ENCODE measurements around the gene SERINC4.

DNA sequence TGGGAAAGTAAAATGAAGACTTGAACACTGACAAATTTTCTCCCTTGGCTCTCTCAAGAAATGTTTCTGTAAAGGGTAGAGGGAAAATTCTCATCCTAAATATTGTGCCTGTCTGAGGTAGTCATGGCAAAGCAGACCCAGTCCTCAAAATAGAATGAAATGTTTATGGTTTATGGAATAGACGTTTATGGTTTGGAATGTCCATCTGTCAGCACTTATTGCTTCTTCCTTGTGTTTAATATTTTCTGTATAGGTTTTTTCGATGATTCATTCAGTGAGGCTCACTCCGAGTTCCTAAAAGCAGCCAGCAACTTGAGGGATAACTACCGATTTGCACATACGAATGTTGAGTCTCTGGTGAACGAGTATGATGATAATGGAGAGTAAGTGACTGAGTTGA is 37.2 kb downstream of the SERINC4 start:
- TF ChIP-seq, protein P1, sequence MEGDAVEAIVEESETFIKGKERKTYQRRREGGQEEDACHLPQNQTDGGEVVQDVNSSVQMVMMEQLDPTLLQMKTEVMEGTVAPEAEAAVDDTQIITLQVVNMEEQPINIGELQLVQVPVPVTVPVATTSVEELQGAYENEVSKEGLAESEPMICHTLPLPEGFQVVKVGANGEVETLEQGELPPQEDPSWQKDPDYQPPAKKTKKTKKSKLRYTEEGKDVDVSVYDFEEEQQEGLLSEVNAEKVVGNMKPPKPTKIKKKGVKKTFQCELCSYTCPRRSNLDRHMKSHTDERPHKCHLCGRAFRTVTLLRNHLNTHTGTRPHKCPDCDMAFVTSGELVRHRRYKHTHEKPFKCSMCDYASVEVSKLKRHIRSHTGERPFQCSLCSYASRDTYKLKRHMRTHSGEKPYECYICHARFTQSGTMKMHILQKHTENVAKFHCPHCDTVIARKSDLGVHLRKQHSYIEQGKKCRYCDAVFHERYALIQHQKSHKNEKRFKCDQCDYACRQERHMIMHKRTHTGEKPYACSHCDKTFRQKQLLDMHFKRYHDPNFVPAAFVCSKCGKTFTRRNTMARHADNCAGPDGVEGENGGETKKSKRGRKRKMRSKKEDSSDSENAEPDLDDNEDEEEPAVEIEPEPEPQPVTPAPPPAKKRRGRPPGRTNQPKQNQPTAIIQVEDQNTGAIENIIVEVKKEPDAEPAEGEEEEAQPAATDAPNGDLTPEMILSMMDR (IDR thresholded peaks at IDR 0.05): no peak
- TF ChIP-seq EP300 (IDR thresholded peaks at IDR 0.05; ENCODE audit: borderline replicate concordance in 1 of 2, low read depth in 1 of 2, low read length in 1 of 2) (no peak), RFX5 (IDR thresholded peaks at IDR 0.05; ENCODE audit: low read length) (no peak), POLR2AphosphoS5 (IDR thresholded peaks at IDR 0.05; ENCODE audit: low read depth, low read length) (no peak), FOXM1 (IDR thresholded peaks at IDR 0.05; ENCODE audit: low read depth) (no peak), ELF1 (IDR thresholded peaks at IDR 0.05) (no peak)
- TF ChIP-seq, protein P2, sequence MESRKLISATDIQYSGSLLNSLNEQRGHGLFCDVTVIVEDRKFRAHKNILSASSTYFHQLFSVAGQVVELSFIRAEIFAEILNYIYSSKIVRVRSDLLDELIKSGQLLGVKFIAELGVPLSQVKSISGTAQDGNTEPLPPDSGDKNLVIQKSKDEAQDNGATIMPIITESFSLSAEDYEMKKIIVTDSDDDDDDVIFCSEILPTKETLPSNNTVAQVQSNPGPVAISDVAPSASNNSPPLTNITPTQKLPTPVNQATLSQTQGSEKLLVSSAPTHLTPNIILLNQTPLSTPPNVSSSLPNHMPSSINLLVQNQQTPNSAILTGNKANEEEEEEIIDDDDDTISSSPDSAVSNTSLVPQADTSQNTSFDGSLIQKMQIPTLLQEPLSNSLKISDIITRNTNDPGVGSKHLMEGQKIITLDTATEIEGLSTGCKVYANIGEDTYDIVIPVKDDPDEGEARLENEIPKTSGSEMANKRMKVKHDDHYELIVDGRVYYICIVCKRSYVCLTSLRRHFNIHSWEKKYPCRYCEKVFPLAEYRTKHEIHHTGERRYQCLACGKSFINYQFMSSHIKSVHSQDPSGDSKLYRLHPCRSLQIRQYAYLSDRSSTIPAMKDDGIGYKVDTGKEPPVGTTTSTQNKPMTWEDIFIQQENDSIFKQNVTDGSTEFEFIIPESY (IDR thresholded peaks at IDR 0.05; ENCODE audit: borderline replicate concordance, low read depth): no peak
- TF ChIP-seq, protein P3, sequence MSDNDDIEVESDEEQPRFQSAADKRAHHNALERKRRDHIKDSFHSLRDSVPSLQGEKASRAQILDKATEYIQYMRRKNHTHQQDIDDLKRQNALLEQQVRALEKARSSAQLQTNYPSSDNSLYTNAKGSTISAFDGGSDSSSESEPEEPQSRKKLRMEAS (IDR thresholded peaks at IDR 0.05; ENCODE audit: low read depth): no peak
- TF ChIP-seq, protein P4, sequence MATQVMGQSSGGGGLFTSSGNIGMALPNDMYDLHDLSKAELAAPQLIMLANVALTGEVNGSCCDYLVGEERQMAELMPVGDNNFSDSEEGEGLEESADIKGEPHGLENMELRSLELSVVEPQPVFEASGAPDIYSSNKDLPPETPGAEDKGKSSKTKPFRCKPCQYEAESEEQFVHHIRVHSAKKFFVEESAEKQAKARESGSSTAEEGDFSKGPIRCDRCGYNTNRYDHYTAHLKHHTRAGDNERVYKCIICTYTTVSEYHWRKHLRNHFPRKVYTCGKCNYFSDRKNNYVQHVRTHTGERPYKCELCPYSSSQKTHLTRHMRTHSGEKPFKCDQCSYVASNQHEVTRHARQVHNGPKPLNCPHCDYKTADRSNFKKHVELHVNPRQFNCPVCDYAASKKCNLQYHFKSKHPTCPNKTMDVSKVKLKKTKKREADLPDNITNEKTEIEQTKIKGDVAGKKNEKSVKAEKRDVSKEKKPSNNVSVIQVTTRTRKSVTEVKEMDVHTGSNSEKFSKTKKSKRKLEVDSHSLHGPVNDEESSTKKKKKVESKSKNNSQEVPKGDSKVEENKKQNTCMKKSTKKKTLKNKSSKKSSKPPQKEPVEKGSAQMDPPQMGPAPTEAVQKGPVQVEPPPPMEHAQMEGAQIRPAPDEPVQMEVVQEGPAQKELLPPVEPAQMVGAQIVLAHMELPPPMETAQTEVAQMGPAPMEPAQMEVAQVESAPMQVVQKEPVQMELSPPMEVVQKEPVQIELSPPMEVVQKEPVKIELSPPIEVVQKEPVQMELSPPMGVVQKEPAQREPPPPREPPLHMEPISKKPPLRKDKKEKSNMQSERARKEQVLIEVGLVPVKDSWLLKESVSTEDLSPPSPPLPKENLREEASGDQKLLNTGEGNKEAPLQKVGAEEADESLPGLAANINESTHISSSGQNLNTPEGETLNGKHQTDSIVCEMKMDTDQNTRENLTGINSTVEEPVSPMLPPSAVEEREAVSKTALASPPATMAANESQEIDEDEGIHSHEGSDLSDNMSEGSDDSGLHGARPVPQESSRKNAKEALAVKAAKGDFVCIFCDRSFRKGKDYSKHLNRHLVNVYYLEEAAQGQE (IDR thresholded peaks at IDR 0.05; ENCODE audit: low read depth, low read length): no peak
